ENCODE measurements around the gene GALNT9. TPM values are rescaled to one million over a fixed set of nuclear protein-coding genes. Genes with fewer than 3 reads are reported as not detected.

GALNT9 gene
- total RNA-seq, 1 experiment from 2014 or later = not detected

DNA sequence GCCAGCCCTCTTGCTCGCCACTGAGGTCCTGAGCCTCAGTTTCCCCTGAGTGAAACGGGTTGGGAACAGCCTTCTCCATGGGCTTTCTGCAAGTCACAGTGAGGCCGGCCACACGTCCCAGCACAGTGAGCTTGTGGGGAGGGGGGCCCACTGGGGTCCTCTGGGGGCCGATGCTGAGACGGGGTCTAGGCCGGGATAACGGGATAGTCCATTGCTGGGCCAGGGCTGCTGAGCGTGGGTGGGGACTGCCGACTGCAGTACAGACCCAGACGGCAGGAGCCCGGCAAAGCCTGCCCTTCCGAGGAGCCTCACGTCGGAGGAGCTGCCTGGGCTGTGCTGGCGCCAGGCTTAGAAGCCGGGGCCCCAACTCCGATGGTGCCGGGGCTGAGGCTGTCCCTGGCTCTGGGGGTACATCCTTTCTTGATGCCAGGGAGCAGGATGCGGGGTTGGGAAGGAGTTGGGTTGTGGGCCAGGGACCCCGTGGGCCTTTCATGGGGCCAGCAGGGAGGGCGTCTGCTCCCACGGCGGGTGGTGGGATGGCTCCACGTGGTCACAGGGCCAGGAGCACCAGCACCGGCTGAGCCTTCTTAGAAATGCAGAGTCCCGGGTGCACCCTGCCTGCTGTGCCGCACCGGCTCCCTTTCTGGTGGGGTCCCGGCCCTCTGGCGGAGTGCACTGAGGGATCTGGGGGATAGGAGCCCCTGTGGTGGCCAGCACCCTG, 160.9 kb downstream of the GALNT9 start:
- DNase-seq = no peak
- Histone ChIP-seq H3K9me2 (replicated peaks; ENCODE audit: insufficient read depth, low read length) (no peaks in the 10 kb centered on the region), H3K4me3 (ENCODE audit: low read length) (no peak overlapping the region), H2AFZ (ENCODE audit: low read length) (no peak overlapping the region), H3K79me2 (ENCODE audit: low read length) (no peaks in the 10 kb centered on the region), H3K4me1 (ENCODE audit: low read length) (peaks cover 27% of the 10 kb centered on the region), H3K9ac (ENCODE audit: low read length) (no peak overlapping the region), H3K36me3 (ENCODE audit: insufficient read depth, low read length) (no peaks in the 10 kb centered on the region), H4K20me1 (ENCODE audit: insufficient read depth, low read depth, low read length) (no peaks in the 10 kb centered on the region), H3K4me2 (ENCODE audit: low read depth, low read length, poor library complexity, severe bottlenecking) (no peak overlapping the region), H3K9me3 (ENCODE audit: low read length) (no peaks in the 10 kb centered on the region; the same call in 1 of the 2 replicates), H3K27me3 (ENCODE audit: low read length) (no peaks in the 10 kb centered on the region), H3K27ac (ENCODE audit: low read length) (no peak overlapping the region)

GRCh38 chr12:132167611-132168310, 161.6 kb downstream of the GALNT9 start:
- Histone ChIP-seq H3K4me2 (ENCODE audit: low read depth, low read length, poor library complexity, severe bottlenecking) (no peak overlapping the region), H3K79me2 (ENCODE audit: low read length) (no peaks in the 10 kb centered on the region), H3K9me3 (ENCODE audit: low read length) (no peaks in the 10 kb centered on the region; the same call in 1 of the 2 replicates), H3K4me3 (ENCODE audit: low read length) (no peak overlapping the region), H3K36me3 (ENCODE audit: insufficient read depth, low read length) (no peaks in the 10 kb centered on the region), H3K4me1 (ENCODE audit: low read length) (peaks cover 20% of the 10 kb centered on the region), H2AFZ (ENCODE audit: low read length) (no peak overlapping the region), H3K27ac (ENCODE audit: low read length) (no peak overlapping the region), H4K20me1 (ENCODE audit: insufficient read depth, low read depth, low read length) (no peaks in the 10 kb centered on the region), H3K9me2 (replicated peaks; ENCODE audit: insufficient read depth, low read length) (no peaks in the 10 kb centered on the region), H3K9ac (ENCODE audit: low read length) (no peak overlapping the region), H3K27me3 (ENCODE audit: low read length) (no peaks in the 10 kb centered on the region)
- DNase-seq = no peak

- Histone ChIP-seq H3K4me1 (ENCODE audit: low read length) (peaks cover 12% of the 10 kb centered on the region), H3K4me2 (ENCODE audit: low read depth, low read length, poor library complexity, severe bottlenecking) (no peak overlapping the region), H3K36me3 (ENCODE audit: insufficient read depth, low read length) (no peaks in the 10 kb centered on the region), H2AFZ (ENCODE audit: low read length) (no peak overlapping the region), H3K9ac (ENCODE audit: low read length) (no peak overlapping the region), H3K27ac (ENCODE audit: low read length) (no peak overlapping the region), H3K27me3 (ENCODE audit: low read length) (no peaks in the 10 kb centered on the region), H3K4me3 (ENCODE audit: low read length) (no peak overlapping the region), H3K9me3 (ENCODE audit: low read length) (no peaks in the 10 kb centered on the region; the same call in 1 of the 2 replicates), H3K79me2 (ENCODE audit: low read length) (no peaks in the 10 kb centered on the region), H4K20me1 (ENCODE audit: insufficient read depth, low read depth, low read length) (no peaks in the 10 kb centered on the region), H3K9me2 (replicated peaks; ENCODE audit: insufficient read depth, low read length) (no peaks in the 10 kb centered on the region)
- no peak for DNase-seq
Observed at GRCh38 chr12:132166801-132167591, 162.4 kb downstream of the GALNT9 start.

DNA sequence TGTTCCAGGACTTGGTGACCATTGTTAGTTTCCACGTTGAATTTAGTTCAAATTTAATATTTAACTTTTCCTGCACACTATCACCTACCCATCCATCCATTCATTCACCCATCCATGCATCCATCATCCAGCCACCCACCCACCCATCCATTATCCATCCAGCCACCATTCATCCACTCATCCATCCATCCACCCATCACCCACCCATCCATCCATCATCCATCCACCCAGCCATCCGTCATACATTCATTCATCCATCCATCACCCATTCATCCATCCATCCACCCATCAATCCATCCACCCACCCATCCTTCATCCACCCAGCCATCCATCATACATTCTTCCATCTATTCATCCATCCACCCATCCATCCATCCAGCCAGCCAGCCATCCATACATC, 163.3 kb downstream of the GALNT9 start:
- no peaks in the 10 kb centered on the region for H4K20me1 ChIP-seq (ENCODE audit: insufficient read depth, low read depth, low read length)
- no peaks in the 10 kb centered on the region for H3K27me3 ChIP-seq (ENCODE audit: low read length)
- H3K36me3 ChIP-seq (ENCODE audit: insufficient read depth, low read length) = no peaks in the 10 kb centered on the region
- H3K9me2 ChIP-seq (replicated peaks; ENCODE audit: insufficient read depth, low read length) = no peaks in the 10 kb centered on the region
- no peak overlapping the region for H3K4me2 ChIP-seq (ENCODE audit: low read depth, low read length, poor library complexity, severe bottlenecking)
- no peak overlapping the region for H3K27ac ChIP-seq (ENCODE audit: low read length)
- H3K79me2 ChIP-seq (ENCODE audit: low read length) = no peaks in the 10 kb centered on the region
- H2AFZ ChIP-seq (ENCODE audit: low read length) = no peak overlapping the region
- H3K9me3 ChIP-seq (ENCODE audit: low read length) = no peaks in the 10 kb centered on the region; the same call in 1 of the 2 replicates
- peaks cover 3% of the 10 kb centered on the region for H3K4me1 ChIP-seq (ENCODE audit: low read length)
- DNase-seq = no peak
- H3K9ac ChIP-seq (ENCODE audit: low read length) = no peak overlapping the region
- H3K4me3 ChIP-seq (ENCODE audit: low read length) = no peak overlapping the region

GRCh38 chr12:132165584-132165983, 163.8 kb downstream of the GALNT9 start:
- H3K9ac ChIP-seq (ENCODE audit: low read length) = no peak overlapping the region
- H3K4me1 ChIP-seq (ENCODE audit: low read length) = no peaks in the 10 kb centered on the region
- H2AFZ ChIP-seq (ENCODE audit: low read length) = no peak overlapping the region
- no peaks in the 10 kb centered on the region; the same call in 1 of the 2 replicates for H3K9me3 ChIP-seq (ENCODE audit: low read length)
- H3K4me3 ChIP-seq (ENCODE audit: low read length) = no peak overlapping the region
- no peaks in the 10 kb centered on the region for H3K36me3 ChIP-seq (ENCODE audit: insufficient read depth, low read length)
- no peak for DNase-seq
- H3K27me3 ChIP-seq (ENCODE audit: low read length) = no peaks in the 10 kb centered on the region
- no peak overlapping the region for H3K27ac ChIP-seq (ENCODE audit: low read length)
- H3K79me2 ChIP-seq (ENCODE audit: low read length) = no peaks in the 10 kb centered on the region
- no peaks in the 10 kb centered on the region for H4K20me1 ChIP-seq (ENCODE audit: insufficient read depth, low read depth, low read length)
- no peaks in the 10 kb centered on the region for H3K9me2 ChIP-seq (replicated peaks; ENCODE audit: insufficient read depth, low read length)
- H3K4me2 ChIP-seq (ENCODE audit: low read depth, low read length, poor library complexity, severe bottlenecking) = no peak overlapping the region

- Histone ChIP-seq H3K9me3 (ENCODE audit: low read length) (no peaks in the 10 kb centered on the region; the same call in 1 of the 2 replicates), H2AFZ (ENCODE audit: low read length) (no peak overlapping the region), H3K79me2 (ENCODE audit: low read length) (no peaks in the 10 kb centered on the region), H3K4me3 (ENCODE audit: low read length) (no peak overlapping the region), H3K4me1 (ENCODE audit: low read length) (no peaks in the 10 kb centered on the region), H3K27me3 (ENCODE audit: low read length) (no peaks in the 10 kb centered on the region), H3K36me3 (ENCODE audit: insufficient read depth, low read length) (no peaks in the 10 kb centered on the region), H3K9ac (ENCODE audit: low read length) (no peak overlapping the region), H3K27ac (ENCODE audit: low read length) (no peak overlapping the region), H3K4me2 (ENCODE audit: low read depth, low read length, poor library complexity, severe bottlenecking) (no peak overlapping the region), H4K20me1 (ENCODE audit: insufficient read depth, low read depth, low read length) (no peaks in the 10 kb centered on the region), H3K9me2 (replicated peaks; ENCODE audit: insufficient read depth, low read length) (no peaks in the 10 kb centered on the region)
- DNase-seq = no peak
Observed at GRCh38 chr12:132164426-132164825, 165.0 kb downstream of the GALNT9 start.

DNA sequence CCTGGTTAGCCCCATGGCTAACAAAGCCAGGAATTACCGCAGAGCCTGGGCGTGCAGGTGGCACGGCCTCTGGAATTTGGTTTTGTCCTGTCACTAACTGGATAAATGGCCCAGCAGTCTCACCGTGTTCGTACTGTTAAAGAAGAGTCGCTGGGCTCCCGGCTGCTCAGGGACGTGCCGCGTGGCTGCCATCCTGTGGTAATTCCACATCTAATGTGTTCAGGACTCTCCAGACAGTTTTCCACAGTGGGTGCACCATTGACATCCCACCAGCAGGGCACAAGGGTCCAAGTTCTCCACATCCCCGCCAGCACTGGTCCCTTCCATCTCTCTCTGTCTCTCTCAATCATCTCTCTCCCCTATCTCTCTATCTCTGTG, 165.5 kb downstream of the GALNT9 start:
- Histone ChIP-seq H3K9me3 (ENCODE audit: low read length) (no peaks in the 10 kb centered on the region; the same call in 1 of the 2 replicates), H3K27me3 (ENCODE audit: low read length) (no peaks in the 10 kb centered on the region), H3K9ac (ENCODE audit: low read length) (no peak overlapping the region)

More for the DNA sequence above, 165.5 kb downstream of the GALNT9 start:
- Histone ChIP-seq H3K9me2 (replicated peaks; ENCODE audit: insufficient read depth, low read length) (no peaks in the 10 kb centered on the region), H2AFZ (ENCODE audit: low read length) (no peak overlapping the region), H3K4me2 (ENCODE audit: low read depth, low read length, poor library complexity, severe bottlenecking) (no peak overlapping the region), H3K27ac (ENCODE audit: low read length) (no peak overlapping the region), H3K4me3 (ENCODE audit: low read length) (no peak overlapping the region), H3K4me1 (ENCODE audit: low read length) (no peaks in the 10 kb centered on the region), H3K36me3 (ENCODE audit: insufficient read depth, low read length) (no peaks in the 10 kb centered on the region), H4K20me1 (ENCODE audit: insufficient read depth, low read depth, low read length) (no peaks in the 10 kb centered on the region), H3K79me2 (ENCODE audit: low read length) (no peaks in the 10 kb centered on the region)
- DNase-seq = no peak
